WTC11 (cell line): ENCODE measurements around the gene ZNF19. TPM values are rescaled to one million over a fixed set of nuclear protein-coding genes. Genes with fewer than 3 reads are reported as not detected.

Source experiments
- ATAC-seq: fragments of 200-7000 bp; cut with Tn5 transposase; 2 replicates; pipeline ENCODE4 v1.10.0; 2021; ENCODE audit warnings: mild to moderate bottlenecking, moderate library complexity
- CTCF ChIA-PET: fragments of 300-600 bp; sonication (Branson Sonifier 250); formaldehyde crosslinking; loops from one replicate; lab custom pipeline; 2021; ENCODE audit warnings: antibody characterized with exemption; lab: Charles Lee
- POLR2A ChIA-PET: fragments of 350-600 bp; sonication (Branson Sonifier 250); formaldehyde crosslinking; loops from one replicate; lab custom pipeline; 2021; ENCODE audit warnings: antibody characterized with exemption; lab: Charles Lee
- DNase-seq: peaks from one replicate; pipeline ENCODE4 v3.0.0; 2021; ENCODE audit warnings: low spot score
- H3K27ac Mint-ChIP-seq: 2 replicates; pipeline ENCODE4 v1.8.0; 2021; ENCODE audit warnings: mixed read lengths
- H3K27me3 Mint-ChIP-seq: 2 replicates; pipeline ENCODE4 v1.8.0; 2021; ENCODE audit warnings: low read depth, mild to moderate bottlenecking, moderate library complexity, mixed read lengths
- H3K36me3 Mint-ChIP-seq: 2 replicates; pipeline ENCODE4 v1.8.0; 2021; ENCODE audit warnings: mixed read lengths
- H3K4me1 Mint-ChIP-seq: 2 replicates; pipeline ENCODE4 v1.8.0; 2022; ENCODE audit warnings: mixed read lengths
- H3K4me3 Mint-ChIP-seq: 2 replicates; pipeline ENCODE4 v1.8.0; 2021; ENCODE audit warnings: mild to moderate bottlenecking, moderate library complexity, mixed read lengths
- H3K9me3 Mint-ChIP-seq: 2 replicates; pipeline ENCODE4 v1.8.0; 2021; ENCODE audit warnings: mixed read lengths
- ATF3 ChIP-seq: sonication (generic); formaldehyde crosslinking; conservative IDR thresholded peaks from 2 replicates; pipeline ENCODE4 v1.8.1; 2022; ENCODE audit warnings: mild to moderate bottlenecking, missing genetic modification reagents
- ATF6 ChIP-seq: sonication (generic); formaldehyde crosslinking; IDR thresholded peaks from 2 replicates; pipeline ENCODE4 v1.8.1; 2023; ENCODE audit warnings: mild to moderate bottlenecking, missing genetic modification reagents
- CREB1 ChIP-seq: sonication (generic); formaldehyde crosslinking; IDR thresholded peaks from 2 replicates; pipeline ENCODE4 v1.8.0; 2023; ENCODE audit warnings: mild to moderate bottlenecking, missing genetic modification reagents
- CTCF ChIP-seq: fragments of 200-600 bp; IDR thresholded peaks from 2 replicates; pipeline ENCODE4 v1.8.0; 2022; ENCODE audit warnings: antibody characterized with exemption
- E2F4 ChIP-seq: sonication (generic); formaldehyde crosslinking; IDR thresholded peaks from 2 replicates; pipeline ENCODE4 v1.8.1; 2022; ENCODE audit warnings: low read depth, mild to moderate bottlenecking, moderate library complexity, missing genetic modification reagents, borderline replicate concordance
- E2F5 ChIP-seq: sonication (generic); formaldehyde crosslinking; IDR thresholded peaks from 2 replicates; pipeline ENCODE4 v1.8.1; 2022; ENCODE audit warnings: mild to moderate bottlenecking, moderate library complexity, missing genetic modification reagents
- FOXJ3 ChIP-seq: sonication (generic); formaldehyde crosslinking; IDR thresholded peaks from 2 replicates; pipeline ENCODE4 v1.9.0; 2021; ENCODE audit warnings: missing genetic modification reagents, mild to moderate bottlenecking, borderline replicate concordance
- FOXP4 ChIP-seq: sonication (generic); formaldehyde crosslinking; IDR thresholded peaks from 2 replicates; pipeline ENCODE4 v1.8.0; 2022; ENCODE audit warnings: mild to moderate bottlenecking, missing genetic modification reagents
- GTF2I ChIP-seq: fragments of 250-450 bp; sonication (Bioruptor Pico); conservative IDR thresholded peaks from 2 replicates; pipeline ENCODE4 v1.4.0; 2021; ENCODE audit warnings: mild to moderate bottlenecking
- HMGA2 ChIP-seq: fragments of 250-450 bp; sonication (Bioruptor Pico); IDR thresholded peaks from 2 replicates; pipeline ENCODE4 v1.4.0; 2021; ENCODE audit warnings: mild to moderate bottlenecking, moderate library complexity
- HMGXB4 ChIP-seq: sonication (generic); formaldehyde crosslinking; IDR thresholded peaks from 2 replicates; pipeline ENCODE4 v1.8.1; 2023; ENCODE audit warnings: mild to moderate bottlenecking, moderate library complexity, missing genetic modification reagents
- IRF1 ChIP-seq: sonication (generic); formaldehyde crosslinking; IDR thresholded peaks from 2 replicates; pipeline ENCODE4 v1.8.0; 2023; ENCODE audit warnings: missing genetic modification reagents
- MLX ChIP-seq: sonication (generic); formaldehyde crosslinking; IDR thresholded peaks from 2 replicates; pipeline ENCODE4 v1.8.1; 2023; ENCODE audit warnings: mild to moderate bottlenecking, missing genetic modification reagents, moderate library complexity
- NFE2L1 ChIP-seq: sonication (generic); formaldehyde crosslinking; IDR thresholded peaks from 2 replicates; pipeline ENCODE4 v1.8.1; 2023; ENCODE audit warnings: missing genetic modification reagents
- NR3C1 ChIP-seq: sonication (generic); formaldehyde crosslinking; conservative IDR thresholded peaks from 2 replicates; pipeline ENCODE4 v1.8.1; 2023; ENCODE audit warnings: low read depth, mild to moderate bottlenecking, missing genetic modification reagents
- PRRX2 ChIP-seq: fragments of 250-450 bp; sonication (Bioruptor Pico); IDR thresholded peaks from 2 replicates; pipeline ENCODE4 v1.8.0; 2021; ENCODE audit warnings: mild to moderate bottlenecking
- SMAD4 ChIP-seq: sonication (generic); formaldehyde crosslinking; IDR thresholded peaks from 2 replicates; pipeline ENCODE4 v1.8.0; 2022; ENCODE audit warnings: mild to moderate bottlenecking, missing genetic modification reagents
- TEAD4 ChIP-seq: sonication (generic); formaldehyde crosslinking; IDR thresholded peaks from 2 replicates; pipeline ENCODE4 v1.8.0; 2022; ENCODE audit warnings: mild to moderate bottlenecking, missing genetic modification reagents
- TP53 ChIP-seq: sonication (generic); formaldehyde crosslinking; IDR thresholded peaks from 2 replicates; pipeline ENCODE4 v1.8.1; 2023; ENCODE audit warnings: mild to moderate bottlenecking, missing genetic modification reagents
- ZNF263 ChIP-seq: sonication (generic); formaldehyde crosslinking; IDR thresholded peaks from 2 replicates; pipeline ENCODE4 v1.8.1; 2022; ENCODE audit warnings: low read depth, mild to moderate bottlenecking, moderate library complexity, missing genetic modification reagents
- ZNF416 ChIP-seq: fragments of 250-450 bp; sonication (Bioruptor Pico); IDR thresholded peaks from 2 replicates; pipeline ENCODE4 v1.9.0; 2021; ENCODE audit warnings: mild to moderate bottlenecking, inconsistent platforms
- total RNA-seq: library from RNA; stranded (reverse); gene quantifications from 3 replicates; pipeline ENCODE4 v1.2.3, GENCODE V29; 2021

Gene ZNF19
- total RNA-seq, 1 experiment from 2014 or later, result 4.3 TPM

GRCh38 chr16:71426880-71427615 is 62.1 kb downstream of the ZNF19 start (continued):
- no peak for TF ChIP-seq E2F4
- no peak for TF ChIP-seq SMAD4 (CRISPR knock-in tag)
- no peak for TF ChIP-seq CTCF

GRCh38 chr16:71426069-71426879 is 62.9 kb downstream of the ZNF19 start:
- no peaks in the 10 kb centered on the region for H3K9me3 Mint-ChIP-seq
- POLR2A ChIA-PET, result interaction anchor here (1.2 kb wide), 1 partner anchor 8 kb away, joined by 3 read pairs; no protein-coding TSS in a partner anchor
- peak overlapping the region; percentile 82 for H3K4me3 Mint-ChIP-seq
- CTCF ChIA-PET, result interaction anchor here (1.0 to 6.4 kb wide), 12 partner anchors 14 to 185 kb away, joined by 3 to 76 read pairs (median 6); partner anchors contain the start of gene CHST4
- DNase-seq, result peak; percentile 94
- H3K4me1 Mint-ChIP-seq, result peaks cover 16% of the 10 kb centered on the region
- peak overlapping the region; percentile 95 for H3K27ac Mint-ChIP-seq
- no peaks in the 10 kb centered on the region for H3K36me3 Mint-ChIP-seq
- peak; percentile 96 for ATAC-seq
- peaks cover 53% of the 10 kb centered on the region for H3K27me3 Mint-ChIP-seq
- no peak for TF ChIP-seq NFE2L1 (CRISPR knock-in tag)
- peak; percentile 69; the same call in 1 of the 2 replicates for TF ChIP-seq E2F5 (CRISPR knock-in tag)
- peak; percentile 87; the same call in 1 of the 2 replicates for TF ChIP-seq MLX
- TF ChIP-seq SMAD4 (CRISPR knock-in tag), result no peak
- no peak for TF ChIP-seq ZNF263 (CRISPR knock-in tag)
- 0 out of 2 replicates have a peak, but pooled peaks have one; percentile 8 for TF ChIP-seq FOXP4 (CRISPR knock-in tag)
- TF ChIP-seq TP53 (CRISPR knock-in tag), result peak; percentile 16; the same call in 1 of the 2 replicates
- peak; percentile 35; the same call in 1 of the 2 replicates for TF ChIP-seq TEAD4
- TF ChIP-seq ATF3, result no peak
- peak; percentile 87; the same call in 1 of the 2 replicates for TF ChIP-seq ZNF416
- TF ChIP-seq ATF6 (CRISPR knock-in tag), result no peak
- no peak; the same call in 1 of the 2 replicates for TF ChIP-seq PRRX2 (CRISPR knock-in tag)
- TF ChIP-seq CREB1 (CRISPR knock-in tag), result 0 out of 2 replicates have a peak, but pooled peaks have one; percentile 20
- peak; percentile 100 for TF ChIP-seq HMGXB4
- no peak for TF ChIP-seq NR3C1 (CRISPR knock-in tag)
- no peak for TF ChIP-seq FOXJ3 (CRISPR knock-in tag)
- no peak for TF ChIP-seq IRF1 (CRISPR knock-in tag)
- peak; percentile 25; the same call in 1 of the 2 replicates for TF ChIP-seq HMGA2
- peak; percentile 65; the same call in 1 of the 2 replicates for TF ChIP-seq GTF2I (CRISPR knock-in tag)
